Fibroblast of lung (primary cell): ENCODE measurements around the gene DPH5.

Source experiments
- CTCF ChIP-seq, 2 donors: IDR thresholded peaks in 1 of 2; conservative IDR thresholded peaks in 1 of 2; 1 replicate in 1 of 2; 2 replicates in 1 of 2; pipeline ENCODE4 v1.5.1; 2011 to 2012; ENCODE audit warnings: low read length in 2 of 2, control low read depth in 1 of 2, inconsistent platforms in 1 of 2, low read depth in 1 of 2, mild to moderate bottlenecking in 1 of 2
- EZH2 ChIP-seq: IDR thresholded peaks from 2 replicates; pipeline ENCODE4 v1.5.1; 2012; ENCODE audit warnings: low read length, control low read depth, mild to moderate bottlenecking; ENCODE audit errors: missing control alignments

- TF ChIP-seq CTCF (conservative IDR thresholded peaks at IDR 0.05 in 1 of 2, IDR thresholded peaks at IDR 0.05 in 1 of 2; ENCODE audit: low read depth in 1 of 2, low read length in 2 of 2) (no peak), EZH2 (no peak)
These were observed 48.3 kb upstream of the DPH5 start for GRCh38 chr1:101073836-101074235.
